HepG2 (cell line): ENCODE data around the gene C6orf132. TPM values are rescaled to one million over a fixed set of nuclear protein-coding genes. Genes with fewer than 3 reads are reported as not detected.

Experiments used
- ATAC-seq: fragments of 200-7000 bp; cut with Tn5 transposase; 3 replicates; pipeline ENCODE4 v1.9.1; 2020; ENCODE audit warnings: mild to moderate bottlenecking, moderate library complexity
- BruUV-seq: library from RNA; stranded (reverse); fragments of 400-500 nt; replicated peaks from 2 replicates; lab custom pipeline; 2021; lab: Mats Ljungman, UMichigan
- CTCF ChIA-PET: fragments of 300-600 bp; formaldehyde crosslinking; extraction: SDS; loops from one replicate; lab custom pipeline; 2021; ENCODE audit warnings: low total read pairs, inconsistent platforms, low intra/inter-chr PET ratio; lab: Yijun Ruan, JAX
- POLR2A ChIA-PET: fragments of 350-600 bp; sonication (Branson Sonifier 250); formaldehyde crosslinking; loops from one replicate; lab custom pipeline; 2020; ENCODE audit warnings: antibody characterized with exemption, inconsistent platforms; lab: Yijun Ruan, JAX
- DNase-seq: peaks from one replicate; pipeline ENCODE4 v3.0.0-alpha.2; 2015; ENCODE audit warnings: low spot score
- FAIRE-seq: peaks from 3 replicates; lab custom pipeline; 2011; peaks lifted over from hg19 to GRCh38; lab: Jason Lieb, UNC
- H2AFZ ChIP-seq: one replicate; pipeline ENCODE4 v1.6.1; 2011; ENCODE audit warnings: low read length, inconsistent platforms
- H3K27ac ChIP-seq: fragments of 300-600 bp; 3 replicates; pipeline ENCODE4 v1.8.0; 2011; ENCODE audit warnings: mixed run types, mild to moderate bottlenecking, mixed read lengths, low read length, inconsistent platforms; ENCODE audit not compliant: insufficient read depth; ENCODE audit errors: extremely low read length
- H3K27me3 ChIP-seq, 2 experiments: fragments of 200-600 bp in 1 of 2; 2 replicates in 1 of 2; 3 replicates in 1 of 2; pipeline versions ENCODE4 v1.6.0 to v1.8.0; 2011; ENCODE audit warnings: low read length in 2 of 2, mild to moderate bottlenecking in 2 of 2, moderate library complexity in 2 of 2, inconsistent platforms in 1 of 2; ENCODE audit not compliant: insufficient read depth in 2 of 2, control insufficient read depth in 1 of 2
- H3K36me3 ChIP-seq, 2 experiments: fragments of 200-600 bp in 1 of 2; replicated peaks in 1 of 2; 2 replicates in 1 of 2; 3 replicates in 1 of 2; pipeline versions ENCODE4 v1.5.1 to v1.8.0; 2011; ENCODE audit warnings: low read length in 2 of 2, inconsistent platforms in 1 of 2; ENCODE audit not compliant: insufficient read depth in 2 of 2, control insufficient read depth in 1 of 2
- H3K4me1 ChIP-seq: 2 replicates; pipeline ENCODE4 v1.5.1; 2012; ENCODE audit warnings: low read length, inconsistent platforms; ENCODE audit not compliant: insufficient read depth
- H3K4me2 ChIP-seq: 2 replicates; pipeline ENCODE4 v1.6.0; 2011; ENCODE audit warnings: low read depth, low read length, inconsistent platforms
- H3K4me3 ChIP-seq, 3 experiments: fragments of 200-600 bp in 1 of 3; sonication (generic), shearing (Covaris generic) in 1 of 3; replicated peaks in 1 of 3; 2 replicates each; pipeline ENCODE4 v1.5.1; 2011 to 2016; ENCODE audit warnings: low read length in 3 of 3, inconsistent platforms in 2 of 3, low read depth in 2 of 3, mild to moderate bottlenecking in 2 of 3, control low read depth in 1 of 3, mixed read lengths in 1 of 3; ENCODE audit not compliant: insufficient read depth in 1 of 3
- H3K79me2 ChIP-seq: one replicate; pipeline ENCODE4 v1.6.1; 2011; ENCODE audit warnings: low read length, inconsistent platforms; ENCODE audit not compliant: insufficient read depth
- H3K9ac ChIP-seq: 2 replicates; pipeline ENCODE4 v1.6.0; 2011; ENCODE audit warnings: mild to moderate bottlenecking, low read depth, low read length, inconsistent platforms; ENCODE audit not compliant: insufficient read depth
- H3K9me3 ChIP-seq: 2 replicates; pipeline ENCODE4 v1.5.1; 2012; ENCODE audit warnings: mild to moderate bottlenecking, low read length
- H4K20me1 ChIP-seq: 2 replicates; pipeline ENCODE4 v1.6.0; 2011; ENCODE audit warnings: inconsistent platforms, mild to moderate bottlenecking, low read length, moderate library complexity; ENCODE audit not compliant: insufficient read depth
- CEBPB ChIP-seq: IDR thresholded peaks from 2 replicates; pipeline ENCODE4 v1.6.1; 2011; ENCODE audit warnings: low read depth, low read length, improper control_type of control experiment, borderline replicate concordance
- CSRNP1 ChIP-seq: sonication (generic); formaldehyde crosslinking; IDR thresholded peaks from 2 replicates; pipeline ENCODE4 v1.8.1; 2023; ENCODE audit warnings: mild to moderate bottlenecking, missing genetic modification reagents
- FOXA1 ChIP-seq, 2 experiments: fragments of 450-650 bp in 1 of 2; sonication (generic) in 1 of 2; formaldehyde crosslinking in 1 of 2; IDR thresholded peaks; 2 replicates each; pipeline versions ENCODE4 v1.4.0 to v1.6.1; 2016 to 2020; ENCODE audit warnings: missing genetic modification reagents in 1 of 2
- HHEX ChIP-seq: IDR thresholded peaks from 2 replicates; pipeline ENCODE4 v1.6.1; 2016; ENCODE audit warnings: control low read depth
- MAZ ChIP-seq, 2 experiments: sonication (generic) in 1 of 2; formaldehyde crosslinking in 1 of 2; IDR thresholded peaks; 2 replicates each; pipeline versions ENCODE4 v1.5.0 to v1.6.1; 2012 to 2020; ENCODE audit warnings: low read depth in 2 of 2, mild to moderate bottlenecking in 2 of 2, borderline replicate concordance in 1 of 2, improper control_type of control experiment in 1 of 2, low read length in 1 of 2, missing genetic modification reagents in 1 of 2, moderate library complexity in 1 of 2
- NCOA5 ChIP-seq: sonication (generic); formaldehyde crosslinking; IDR thresholded peaks from 2 replicates; pipeline ENCODE4 v1.4.0; 2020; ENCODE audit warnings: missing genetic modification reagents
- NR2F6 ChIP-seq, 2 experiments: IDR thresholded peaks; 2 replicates each; pipeline ENCODE4 v1.6.1; 2016; ENCODE audit warnings: antibody characterized with exemption in 1 of 2, mild to moderate bottlenecking in 1 of 2
- RARA ChIP-seq: IDR thresholded peaks from 2 replicates; pipeline ENCODE4 v1.6.1; 2016; ENCODE audit warnings: missing genetic modification reagents, missing compliant biosample characterization
- ZNF713 ChIP-seq: sonication (generic); formaldehyde crosslinking; IDR thresholded peaks from 2 replicates; pipeline ENCODE4 v1.4.0; 2020; ENCODE audit warnings: mild to moderate bottlenecking, missing genetic modification reagents
- ZNF720 ChIP-seq: sonication (generic); formaldehyde crosslinking; IDR thresholded peaks from 2 replicates; pipeline ENCODE4 v1.4.0; 2020; ENCODE audit warnings: missing genetic modification reagents
- ZNF800 ChIP-seq: sonication (generic); formaldehyde crosslinking; IDR thresholded peaks from 2 replicates; pipeline ENCODE4 v1.4.0; 2020; ENCODE audit warnings: missing genetic modification reagents
- ZNF879 ChIP-seq: sonication (generic); formaldehyde crosslinking; IDR thresholded peaks from 2 replicates; pipeline ENCODE4 v1.8.1; 2023; ENCODE audit warnings: missing genetic modification reagents
- whole genome bisulfite sequencing: methylation state at CpG from one replicate; pipeline ENCODE4 v1.1.6; 2017; ENCODE audit warnings: low lambda C conversion rate; 5-methylcytosine and 5-hydroxymethylcytosine counted together
- in situ Hi-C: cut with HindIII; loops from 2 replicates; pipeline ENCODE4 v1.10.0; 2017; ENCODE audit warnings: low pct_unique_long_range_greater_than_20kb; ENCODE audit not compliant: extremely low pct_ligation_motif_present
- intact Hi-C: fragments of 100-400 bp; cut with micrococcal nuclease; formaldehyde crosslinking; loops from one replicate; pipeline ENCODE4 v1.10.0; 2022; ENCODE audit not compliant: unreplicated experiment
- polyA plus RNA-seq, 8 experiments: library from polyadenylated mRNA; depleted of rRNA in 3 of 8; stranded (reverse) in 7 of 8; unstranded in 1 of 8; fragments of >200 nt; fragmentation: Illumina TruSeq in 4 of 8; extraction: Trizol in 4 of 8; gene quantifications; 2 replicates each; pipeline versions ENCODE4 v1.2.1 to v1.2.3, GENCODE V29; 2011 to 2016; ENCODE audit warnings: low read depth in 4 of 8, missing spikeins in 1 of 8, mixed read lengths in 1 of 8; ENCODE audit not compliant: insufficient read depth in 1 of 8
- total RNA-seq, 5 experiments: library from RNA; depleted of rRNA; stranded (reverse); fragments of >200 nt; fragmentation: Illumina TruSeq; extraction: Trizol; gene quantifications; 2 replicates each; pipeline ENCODE4 v1.2.3, GENCODE V29; 2016; ENCODE audit warnings: low read depth in 1 of 5

The C6orf132 gene
- total and polyA plus RNA-seq, 2 of the 13 experiments (the other 11 are each of a cell fraction or from before 2014, with no cell fraction given), result 0.78 to 3.0 TPM

DNA sequence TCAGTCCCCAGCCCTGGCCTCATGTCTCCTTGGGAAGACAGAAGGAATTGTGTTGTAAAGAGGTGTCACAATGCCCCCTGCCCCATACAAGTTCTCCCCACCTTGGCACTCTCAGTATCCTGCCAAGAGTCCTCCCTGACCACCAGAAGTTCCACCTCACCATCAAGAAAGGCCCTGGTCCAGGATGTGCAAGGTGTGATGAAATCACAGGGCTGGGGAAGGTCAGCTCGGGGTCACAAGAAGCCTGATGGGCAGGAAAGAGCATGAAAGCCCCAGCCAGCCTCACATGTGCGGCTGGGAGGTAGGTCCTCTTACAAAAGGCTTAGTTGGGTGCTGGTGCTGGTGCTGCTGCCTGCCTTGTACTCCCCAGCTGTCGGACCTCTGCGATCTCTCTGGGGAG, 12.9 kb upstream of the C6orf132 start:
- no peak for TF ChIP-seq ZNF800 (CRISPR knock-in tag)
- TF ChIP-seq CSRNP1 (CRISPR knock-in tag), result no peak
- no peak for TF ChIP-seq MAZ (IDR thresholded peaks at IDR 0.05; ENCODE audit: borderline replicate concordance, low read depth, low read length)
- TF ChIP-seq MAZ (CRISPR knock-in tag; IDR thresholded peaks at IDR 0.05; ENCODE audit: low read depth), result no peak
- no peak for TF ChIP-seq NCOA5
- TF ChIP-seq NR2F6 (IDR thresholded peaks at IDR 0.05), result 0 out of 2 replicates have a peak, but pooled peaks have one; percentile 14
- TF ChIP-seq NR2F6 (CRISPR knock-in tag; IDR thresholded peaks at IDR 0.05), result no peak
- peak; percentile 63 for TF ChIP-seq RARA
- no peak for TF ChIP-seq ZNF713
- TF ChIP-seq HHEX (CRISPR knock-in tag), result no peak
- no peak for TF ChIP-seq ZNF879 (CRISPR knock-in tag)
- no peak for TF ChIP-seq ZNF720 (CRISPR knock-in tag)
- TF ChIP-seq FOXA1 (IDR thresholded peaks at IDR 0.05), result no peak
- TF ChIP-seq FOXA1 (CRISPR knock-in tag; IDR thresholded peaks at IDR 0.05), result no peak
- TF ChIP-seq CEBPB, result peak; percentile 58; the same call in 1 of the 2 replicates
- ATAC-seq (no peak), DNase-seq (no peak), FAIRE-seq (no peak)
- Histone ChIP-seq H3K36me3 (no peaks in the 10 kb centered on the region), H4K20me1 (no peaks in the 10 kb centered on the region), H3K79me2 (no peaks in the 10 kb centered on the region), H3K9me3 (no peaks in the 10 kb centered on the region), H3K9ac (no peak overlapping the region), H3K4me3 (no peak overlapping the region), H3K27me3 (peaks cover 3 to 11% of the 10 kb centered on the region in 2 experiments; a peak in 3 of 5 replicates), H3K4me1 (peaks cover 25% of the 10 kb centered on the region), H3K27ac (no peak overlapping the region), H3K4me2 (no peak overlapping the region), H2AFZ (no peak overlapping the region)
- POLR2A ChIA-PET, result interaction anchor here (0.9 to 1.7 kb wide), 2 partner anchors 51 to 56 kb away, joined by 3 to 4 read pairs; no protein-coding TSS in a partner anchor
- 30% methylated on average over 4 of the region's 4 CpGs for WGBS
- in situ Hi-C loops, result no loop called here
- intact Hi-C loops, result no loop called here
- CTCF ChIA-PET, result no interaction called here
- no TSS peak for BruUV-seq
